Measurements from ENCODE around the gene MST1R.

MST1R gene

GRCh38 chr3:49839193-49839809, 64.4 kb downstream of the MST1R start:
- DNase-seq (ENCODE audit: low read depth), result peak; percentile 79
